Mucosa of rectum (tissue), 2 donors: Measurements from ENCODE around the gene KBTBD8.
A peak's percentile ranks its signal among the peaks of the same experiment; 100 is the strongest.

Source experiments
- H3K27ac ChIP-seq, 2 donors: one replicate each; pipeline ENCODE4 v1.7.0; 2013; ENCODE audit warnings: inconsistent platforms in 2 of 2, low read depth in 2 of 2, low read length in 2 of 2
- H3K27me3 ChIP-seq, 2 donors: one replicate each; pipeline ENCODE4 v1.7.0; 2013; ENCODE audit warnings: low read length in 2 of 2; ENCODE audit not compliant: control insufficient read depth in 2 of 2, insufficient read depth in 2 of 2
- H3K36me3 ChIP-seq, 2 donors: one replicate each; pipeline ENCODE4 v1.7.0; 2013; ENCODE audit warnings: low read length in 2 of 2; ENCODE audit not compliant: control insufficient read depth in 2 of 2, insufficient read depth in 2 of 2
- H3K4me1 ChIP-seq, 2 donors: one replicate each; pipeline ENCODE4 v1.7.0; 2013; ENCODE audit warnings: low read length in 2 of 2, mild to moderate bottlenecking in 1 of 2; ENCODE audit not compliant: control insufficient read depth in 2 of 2, insufficient read depth in 2 of 2
- H3K4me3 ChIP-seq, 2 donors: one replicate each; pipeline ENCODE4 v1.7.0; 2013; ENCODE audit warnings: low read length in 2 of 2
- H3K9ac ChIP-seq, 2 donors: one replicate each; pipeline ENCODE4 v1.7.0; 2013; ENCODE audit warnings: low read length in 2 of 2, low read depth in 1 of 2, mild to moderate bottlenecking in 1 of 2
- H3K9me3 ChIP-seq, 2 donors: one replicate each; pipeline ENCODE4 v1.7.0; 2013; ENCODE audit warnings: low read length in 2 of 2; ENCODE audit not compliant: control insufficient read depth in 2 of 2
- donor health status: healthy.
- donor health status: Normal muscosa, but diverticular disease.

The KBTBD8 gene

DNA sequence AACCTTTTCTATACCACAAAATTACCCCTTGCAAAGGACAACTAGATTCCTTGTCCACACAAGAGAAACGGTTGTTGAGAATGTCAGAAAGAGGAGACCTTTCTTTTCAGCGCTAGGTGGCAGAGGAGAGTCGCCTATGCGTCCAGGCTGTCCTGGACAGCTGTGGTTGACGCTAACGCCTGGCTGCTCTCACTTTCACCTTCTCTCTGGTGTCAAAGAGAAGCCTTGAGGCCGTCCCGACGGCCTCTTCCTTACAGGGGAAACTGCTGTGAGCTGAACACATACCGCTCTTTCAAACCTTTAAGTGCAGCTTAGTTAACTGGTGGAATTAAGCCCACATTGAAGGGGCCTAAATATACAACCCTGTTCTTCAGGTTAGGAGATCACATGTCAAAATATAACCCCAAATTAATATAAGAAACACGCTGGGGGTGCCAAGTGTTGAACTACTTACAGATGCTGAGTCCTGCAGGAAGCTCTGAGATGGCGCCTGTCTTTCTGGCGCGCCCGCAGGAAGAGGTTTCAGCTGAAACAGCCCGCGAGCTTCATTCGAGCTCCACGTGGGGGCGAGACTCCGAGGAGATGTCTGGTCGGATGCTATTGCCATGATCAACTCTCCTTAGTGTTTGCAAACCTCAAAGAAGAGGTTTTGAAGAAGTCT lies 26.1 kb upstream of the KBTBD8 start:
- Histone ChIP-seq H3K27me3 (no peaks in the 10 kb centered on the region), H3K27ac (no peak overlapping the region), H3K4me1 (peaks cover 0 to 3% of the 10 kb centered on the region in 2 donors), H3K4me3 (peak overlapping the region; percentile 31 to 67), H3K36me3 (no peaks in the 10 kb centered on the region), H3K9ac (peak overlapping the region; percentile 11 to 44), H3K9me3 (no peaks in the 10 kb centered on the region)

DNA sequence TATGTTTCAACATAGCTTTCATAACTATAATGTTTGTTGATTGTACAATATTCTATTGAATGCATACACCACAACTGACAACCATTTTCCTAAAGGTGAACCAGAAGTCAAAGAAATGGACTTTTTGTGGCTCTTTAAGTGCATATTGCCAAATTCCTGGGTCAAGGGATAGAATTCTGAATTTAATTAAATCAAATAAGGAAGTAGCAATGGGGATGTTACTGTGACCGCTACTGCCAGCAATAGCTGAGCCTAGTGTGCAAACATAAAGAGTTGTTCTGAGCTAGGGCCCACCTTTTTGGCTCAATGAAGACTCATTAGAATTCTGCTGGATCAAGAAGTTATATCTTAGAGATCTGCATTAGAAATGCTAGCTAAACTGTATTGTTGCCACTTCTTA lies 17.3 kb upstream of the KBTBD8 start:
- Histone ChIP-seq H3K27ac (no peak overlapping the region), H3K36me3 (no peaks in the 10 kb centered on the region), H3K9me3 (no peaks in the 10 kb centered on the region), H3K4me1 (no peaks in the 10 kb centered on the region), H3K9ac (no peak overlapping the region), H3K4me3 (no peak overlapping the region), H3K27me3 (no peaks in the 10 kb centered on the region)

DNA sequence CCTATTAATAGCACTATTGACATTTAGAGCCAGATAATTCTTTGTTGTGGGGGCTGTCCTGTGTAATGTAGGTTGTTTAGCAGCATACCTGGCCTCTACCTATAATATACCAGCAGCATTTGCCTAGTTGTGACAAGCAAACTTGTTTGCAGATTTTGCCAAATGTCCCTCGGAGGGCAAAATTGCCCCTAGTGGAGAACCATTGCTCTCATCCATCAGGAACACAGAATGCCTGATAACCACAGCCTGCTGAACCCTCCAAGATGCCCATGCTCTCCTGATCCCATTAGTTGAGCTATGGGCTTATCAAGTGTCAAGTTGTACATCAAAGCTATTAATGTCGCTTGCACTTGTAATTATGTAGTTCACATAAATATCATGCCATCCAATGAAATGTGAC lies 15.0 kb upstream of the KBTBD8 start:
- Histone ChIP-seq H3K9ac (no peak overlapping the region), H3K27ac (no peak overlapping the region), H3K4me1 (no peaks in the 10 kb centered on the region), H3K9me3 (no peaks in the 10 kb centered on the region), H3K27me3 (no peaks in the 10 kb centered on the region), H3K36me3 (no peaks in the 10 kb centered on the region), H3K4me3 (no peak overlapping the region)

DNA sequence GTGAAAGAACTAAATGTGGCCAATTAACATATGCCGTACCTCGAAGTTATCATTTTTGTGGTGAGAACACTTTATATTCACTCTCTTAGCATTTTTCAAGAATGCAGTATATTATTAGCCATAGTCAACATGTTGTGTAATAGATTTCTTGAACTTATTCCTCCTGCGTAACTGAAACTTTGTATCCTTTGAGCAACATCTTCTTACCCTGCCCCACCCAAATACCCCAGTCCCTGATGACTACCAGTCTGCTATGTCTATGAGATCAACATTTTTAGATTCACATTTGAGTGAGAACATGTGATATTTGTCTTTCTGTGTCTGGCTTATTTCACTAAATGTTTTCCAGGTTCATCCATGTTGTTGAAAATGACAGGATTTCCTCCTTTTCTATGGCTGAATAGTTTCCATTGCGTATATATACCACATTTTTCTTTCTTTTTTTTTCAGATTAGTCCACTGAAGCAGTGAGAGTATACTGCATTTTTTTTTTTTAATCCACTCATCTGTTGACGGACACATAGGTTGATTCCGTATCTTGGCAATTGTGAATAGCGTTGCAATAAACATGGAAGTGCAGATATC lies 12.7 kb upstream of the KBTBD8 start:
- H3K9ac ChIP-seq, result no peak overlapping the region
- H3K27ac ChIP-seq, result no peak overlapping the region
- no peak overlapping the region for H3K4me3 ChIP-seq
- no peaks in the 10 kb centered on the region for H3K4me1 ChIP-seq
- no peaks in the 10 kb centered on the region for H3K9me3 ChIP-seq
- H3K27me3 ChIP-seq, result no peaks in the 10 kb centered on the region
- no peaks in the 10 kb centered on the region for H3K36me3 ChIP-seq

DNA sequence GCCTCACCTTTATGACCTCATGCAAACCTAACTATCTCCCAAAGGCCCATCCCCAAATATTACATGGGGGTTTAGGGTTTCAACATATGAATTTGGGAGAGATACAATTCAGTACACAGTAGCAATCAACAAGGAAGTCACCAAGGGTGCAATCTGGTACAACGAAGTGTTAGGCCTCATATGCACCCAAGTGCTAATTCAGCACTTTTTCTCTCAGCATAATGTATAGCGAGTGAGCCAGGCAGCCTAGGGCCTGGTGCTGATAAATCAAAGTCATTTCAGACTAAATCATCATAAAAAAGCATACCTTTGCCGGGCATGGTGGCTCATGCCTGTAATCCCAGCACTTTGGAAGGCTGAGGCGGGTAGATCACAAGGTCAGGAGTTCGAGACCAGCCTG lies 11.7 kb upstream of the KBTBD8 start:
- Histone ChIP-seq H3K36me3 (no peaks in the 10 kb centered on the region), H3K9me3 (no peaks in the 10 kb centered on the region), H3K4me1 (no peaks in the 10 kb centered on the region), H3K9ac (no peak overlapping the region), H3K27me3 (no peaks in the 10 kb centered on the region), H3K4me3 (no peak overlapping the region), H3K27ac (no peak overlapping the region)

DNA sequence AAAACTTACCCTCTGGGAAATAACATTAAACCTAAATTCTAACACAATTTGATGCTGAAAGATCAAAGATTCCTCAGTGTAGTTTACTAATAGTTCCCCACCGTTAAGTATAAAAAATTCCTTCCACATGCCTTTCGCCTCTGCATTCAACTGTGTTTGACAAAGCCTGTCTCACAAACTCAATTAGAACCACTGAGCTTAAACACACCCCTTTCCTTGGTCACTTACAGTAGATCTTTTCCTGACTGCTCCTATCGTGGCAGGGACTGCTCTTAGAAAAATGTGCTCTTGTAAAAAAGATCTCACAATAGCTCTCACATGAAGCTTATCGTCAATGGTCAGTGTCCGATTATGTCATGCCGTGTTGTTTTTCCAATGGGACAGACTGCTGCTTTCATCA lies 8.9 kb upstream of the KBTBD8 start:
- Histone ChIP-seq H3K27ac (no peak overlapping the region), H3K36me3 (no peaks in the 10 kb centered on the region), H3K27me3 (no peaks in the 10 kb centered on the region), H3K9me3 (no peaks in the 10 kb centered on the region), H3K4me3 (no peak overlapping the region), H3K4me1 (no peaks in the 10 kb centered on the region), H3K9ac (no peak overlapping the region)

DNA sequence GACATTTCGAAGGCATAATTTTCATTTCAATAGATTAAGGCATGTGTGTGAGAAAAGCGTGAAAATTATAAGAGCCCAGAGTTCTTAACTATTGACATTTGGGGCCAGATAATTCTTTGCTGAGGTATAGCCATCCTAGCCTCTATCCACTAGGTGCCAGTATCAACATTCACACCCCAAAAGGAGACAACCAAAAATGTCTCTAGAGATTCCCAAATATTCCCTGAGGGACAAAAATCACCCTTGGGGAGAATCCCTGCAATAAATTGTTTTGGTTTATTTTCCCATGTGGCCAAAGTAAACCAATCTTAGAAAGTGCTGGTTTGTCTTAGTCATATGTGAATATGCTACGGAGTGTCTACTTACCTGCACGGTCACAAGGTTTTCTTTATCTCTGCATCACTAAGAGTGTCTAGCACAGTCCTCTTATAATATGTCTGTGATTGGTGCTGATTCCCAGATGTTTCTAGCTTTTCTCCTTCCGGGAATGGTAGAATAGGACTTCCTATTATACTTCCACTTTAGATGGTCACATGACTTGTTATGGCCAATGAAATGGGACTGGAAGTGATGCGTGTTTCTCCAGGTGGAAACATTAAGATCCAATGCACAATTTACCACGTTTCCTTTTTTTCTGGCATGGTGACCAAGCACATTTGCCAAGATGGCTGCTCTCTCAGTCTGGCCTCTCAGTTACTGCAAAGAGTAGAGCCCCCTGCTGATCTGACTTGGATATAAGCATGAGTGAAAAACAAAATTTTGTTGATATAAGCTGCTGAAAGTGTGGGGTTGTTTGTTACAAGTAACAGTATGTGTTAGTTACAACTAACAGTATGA lies 8.0 kb upstream of the KBTBD8 start:
- Histone ChIP-seq H3K9me3 (no peaks in the 10 kb centered on the region), H3K9ac (no peak overlapping the region), H3K27me3 (no peaks in the 10 kb centered on the region), H3K27ac (no peak overlapping the region), H3K4me3 (peak overlapping the region in 1 of 2 donors; percentile 29), H3K36me3 (no peaks in the 10 kb centered on the region), H3K4me1 (no peaks in the 10 kb centered on the region)

DNA sequence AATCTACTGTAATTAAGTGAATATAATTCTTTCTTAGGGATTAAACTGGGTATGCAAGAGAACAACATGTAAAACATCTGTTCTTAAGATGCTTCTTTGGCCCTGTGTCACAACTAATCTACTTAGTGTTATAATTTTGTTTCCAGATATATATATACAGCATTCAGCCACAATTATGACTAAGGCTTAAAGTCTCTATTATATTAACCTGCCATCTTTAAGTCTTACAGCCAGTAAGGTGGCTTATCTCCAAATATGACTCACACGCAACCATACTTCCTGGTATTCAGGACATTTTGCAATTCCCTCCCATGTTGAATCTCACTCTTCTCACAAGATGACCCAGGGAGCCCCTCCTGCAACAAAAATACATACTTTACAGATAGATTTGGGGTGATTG lies 6.6 kb upstream of the KBTBD8 start:
- H3K4me3 ChIP-seq, result no peak overlapping the region
- H3K4me1 ChIP-seq, result no peaks in the 10 kb centered on the region
- H3K27ac ChIP-seq, result no peak overlapping the region
- H3K9me3 ChIP-seq, result no peaks in the 10 kb centered on the region
- no peaks in the 10 kb centered on the region for H3K27me3 ChIP-seq
- no peaks in the 10 kb centered on the region for H3K36me3 ChIP-seq
- no peak overlapping the region for H3K9ac ChIP-seq

DNA sequence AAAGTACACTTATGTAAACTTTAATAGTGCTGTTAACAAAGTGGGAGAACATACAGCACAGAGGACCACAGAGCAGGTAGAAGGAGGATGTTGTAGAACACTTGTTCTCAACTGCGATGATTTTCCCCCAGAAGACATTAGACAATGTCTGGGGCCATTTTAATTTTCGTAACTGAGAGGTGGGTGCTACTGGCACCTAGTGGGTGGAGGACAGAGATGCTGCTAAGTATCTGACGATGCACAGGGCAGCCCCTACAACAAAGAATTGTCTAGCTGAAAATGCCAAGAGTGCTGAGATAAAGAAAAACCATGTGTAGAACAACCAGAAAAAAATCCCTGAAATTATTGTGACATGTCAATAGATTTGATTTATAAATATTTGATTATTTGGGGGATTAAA lies 5.0 kb upstream of the KBTBD8 start:
- no peak overlapping the region for H3K9ac ChIP-seq
- H3K27me3 ChIP-seq, result no peaks in the 10 kb centered on the region
- peaks cover 3 to 4% of the 10 kb centered on the region in 2 donors for H3K4me1 ChIP-seq
- H3K4me3 ChIP-seq, result no peak overlapping the region
- no peak overlapping the region for H3K27ac ChIP-seq
- H3K36me3 ChIP-seq, result no peaks in the 10 kb centered on the region
- H3K9me3 ChIP-seq, result no peaks in the 10 kb centered on the region

DNA sequence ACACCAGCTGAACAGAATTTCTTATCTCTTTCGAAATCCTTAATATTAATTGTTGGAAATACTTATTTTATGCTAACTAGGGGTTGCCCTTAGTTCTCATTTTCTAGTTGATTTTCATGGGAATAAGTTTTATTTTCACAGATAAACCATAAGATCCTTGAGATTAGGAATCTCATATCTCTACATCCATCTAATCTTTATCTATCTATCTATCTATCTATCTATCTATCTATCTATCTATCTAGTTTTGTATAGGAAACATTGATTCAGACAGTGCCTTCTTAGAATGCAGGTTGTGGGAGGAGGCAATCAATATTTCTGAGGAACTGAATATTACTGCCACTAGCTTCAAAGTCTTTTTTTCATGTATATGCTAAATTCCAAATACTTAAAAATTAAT lies 3.5 kb upstream of the KBTBD8 start:
- Histone ChIP-seq H3K9me3 (no peaks in the 10 kb centered on the region), H3K36me3 (no peaks in the 10 kb centered on the region), H3K4me1 (peaks cover 8 to 11% of the 10 kb centered on the region in 2 donors), H3K27me3 (no peaks in the 10 kb centered on the region), H3K9ac (no peak overlapping the region), H3K27ac (no peak overlapping the region), H3K4me3 (no peak overlapping the region)
